Activated CD4-positive, alpha-beta T cell treated with anti-CD3 and anti-CD28 coated beads, Interleukin-10, Interleukin-2, amounts not matched to agents 100 ng/mL and 50 ng/mL, durations not matched to agents 16 hours and 8 hours (primary cell): ENCODE measurements around the gene MELTF.

Experiments used
- DNase-seq: peaks from one replicate; pipeline ENCODE4 v3.0.0-alpha.2; 2020

The MELTF gene

DNA sequence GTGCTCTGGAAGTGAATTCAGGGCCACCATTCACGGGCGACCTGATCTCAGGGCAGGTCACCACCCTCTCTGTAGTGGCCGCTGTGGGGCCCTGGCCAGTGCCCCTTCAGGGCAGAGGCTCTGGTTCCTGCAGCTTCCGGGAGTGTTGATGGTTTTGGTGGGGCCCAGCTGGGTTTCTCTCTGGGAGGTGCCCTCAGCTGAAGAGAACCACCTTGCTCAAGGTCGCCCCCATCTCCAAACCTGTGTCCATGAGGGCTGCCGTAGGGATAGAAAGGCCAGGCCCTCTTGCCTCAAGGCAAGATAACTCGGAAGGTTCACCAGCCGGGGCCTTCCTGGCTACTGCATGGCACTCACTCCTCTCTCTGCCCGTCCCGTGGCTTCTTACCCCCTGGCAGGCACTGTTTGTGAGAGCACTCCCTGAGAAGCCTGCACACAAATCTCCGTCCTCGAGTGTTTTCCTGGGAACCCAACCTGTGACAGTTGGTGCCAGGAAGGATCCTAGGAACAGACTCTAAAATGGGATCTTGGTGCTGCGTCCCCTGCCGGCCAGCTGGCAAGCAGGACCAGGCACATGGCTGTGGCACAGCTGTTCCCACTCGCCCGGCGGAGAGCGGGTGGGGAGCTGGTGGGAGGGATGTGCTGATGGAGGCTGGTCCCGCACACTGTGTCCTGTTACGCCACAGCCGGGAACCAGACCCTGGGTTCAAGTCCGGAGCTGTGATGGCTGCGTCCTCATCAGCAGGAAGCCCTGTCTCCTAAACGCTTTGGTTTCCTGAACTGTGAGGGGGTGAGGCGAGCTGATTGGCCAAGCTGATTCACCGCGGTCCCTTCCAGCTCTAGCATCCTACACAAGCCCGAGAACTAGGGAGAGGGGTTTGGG lies 37.8 kb downstream of the MELTF start:
- DNase-seq = no peak

- no peak for DNase-seq
Observed at GRCh38 chr3:196990601-196991007, 39.0 kb downstream of the MELTF start.

DNA sequence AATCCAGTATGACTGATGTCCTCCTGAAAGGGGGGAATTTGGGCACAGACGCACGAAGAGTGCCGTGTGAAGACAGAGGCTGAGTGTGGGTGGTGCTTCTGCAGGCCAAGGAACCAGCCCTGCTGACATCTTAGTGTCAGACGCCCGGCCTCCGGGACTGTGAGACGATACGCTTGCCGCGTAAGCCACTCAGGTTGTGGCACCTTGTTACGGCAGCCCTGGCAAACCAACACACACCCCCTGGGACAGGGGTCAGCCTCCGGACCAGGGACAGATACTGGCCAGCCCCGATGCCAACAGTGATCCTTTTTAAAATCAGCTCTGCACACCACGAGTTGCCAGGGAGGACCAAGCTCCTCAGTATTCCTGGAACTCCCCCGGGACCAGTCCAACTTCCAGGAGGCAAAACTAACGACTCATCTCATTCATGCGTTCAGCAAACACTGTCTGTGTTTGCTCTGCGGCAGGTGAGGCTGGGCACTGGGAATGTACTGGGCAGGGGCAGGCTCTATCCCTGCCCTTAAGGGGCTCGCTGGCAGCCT lies 39.8 kb downstream of the MELTF start:
- DNase-seq = no peak

GRCh38 chr3:196988241-196989029 lies 41.2 kb downstream of the MELTF start:
- DNase-seq = no peak

DNA sequence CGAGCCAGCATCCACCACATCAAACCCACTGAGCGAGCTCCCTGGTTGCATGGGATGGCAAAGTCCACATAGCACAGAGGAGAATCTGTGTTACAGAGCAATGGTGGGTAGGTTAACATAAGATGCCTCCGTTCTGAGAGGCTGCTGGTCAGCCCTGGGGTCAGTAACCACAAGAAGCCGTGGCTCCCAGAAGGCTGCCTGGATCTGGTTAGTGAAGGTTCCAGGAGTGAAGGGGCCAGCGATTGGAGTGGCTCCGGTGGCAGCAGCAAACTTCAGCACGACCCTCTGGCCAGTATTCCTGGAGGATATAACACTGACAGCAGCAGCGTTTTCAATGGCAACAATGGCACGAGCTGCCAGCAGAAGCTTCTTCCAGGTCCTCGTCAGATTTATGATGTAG lies 42.6 kb downstream of the MELTF start:
- no peak for DNase-seq

DNA sequence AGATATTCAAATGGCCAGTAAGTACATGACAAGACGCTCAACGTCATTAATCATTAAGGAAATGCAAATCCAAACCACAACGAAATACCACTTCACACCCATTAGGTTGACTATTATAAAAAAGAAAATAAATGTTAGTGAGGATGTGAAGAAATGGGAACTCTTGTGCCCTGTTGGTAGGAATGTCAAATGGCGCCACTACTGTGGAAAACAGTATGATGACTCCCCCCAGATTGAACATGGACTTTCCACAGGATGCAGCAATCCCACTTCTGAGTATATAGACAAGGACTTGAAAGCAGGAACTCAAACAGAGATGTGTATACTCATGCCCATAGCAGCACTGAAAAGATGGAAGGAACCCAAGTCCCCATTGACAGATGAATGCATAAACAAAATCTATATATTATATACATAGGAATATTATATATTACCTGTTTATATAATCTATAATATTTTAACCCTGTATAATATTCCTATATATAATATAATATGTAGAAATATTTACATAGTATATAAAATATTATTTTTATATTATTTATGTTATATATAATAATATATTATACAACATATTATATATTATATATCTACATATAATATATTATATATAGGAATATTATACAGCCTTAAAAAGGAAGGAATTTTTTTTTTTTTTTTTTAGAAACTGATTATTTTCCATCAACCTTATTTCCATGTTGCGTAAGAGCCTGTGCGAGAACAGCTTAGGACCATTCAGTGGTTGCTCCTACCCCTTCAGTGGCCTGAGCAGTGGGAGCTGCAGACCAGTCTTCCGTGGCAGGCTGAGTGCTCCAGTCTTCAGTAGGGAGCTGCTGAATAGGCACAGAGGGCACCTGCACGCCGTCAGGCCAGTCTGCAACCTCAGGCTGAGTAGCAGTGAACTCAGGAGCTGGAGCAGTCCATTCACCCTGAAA lies 43.4 kb downstream of the MELTF start:
- no peak for DNase-seq

DNA sequence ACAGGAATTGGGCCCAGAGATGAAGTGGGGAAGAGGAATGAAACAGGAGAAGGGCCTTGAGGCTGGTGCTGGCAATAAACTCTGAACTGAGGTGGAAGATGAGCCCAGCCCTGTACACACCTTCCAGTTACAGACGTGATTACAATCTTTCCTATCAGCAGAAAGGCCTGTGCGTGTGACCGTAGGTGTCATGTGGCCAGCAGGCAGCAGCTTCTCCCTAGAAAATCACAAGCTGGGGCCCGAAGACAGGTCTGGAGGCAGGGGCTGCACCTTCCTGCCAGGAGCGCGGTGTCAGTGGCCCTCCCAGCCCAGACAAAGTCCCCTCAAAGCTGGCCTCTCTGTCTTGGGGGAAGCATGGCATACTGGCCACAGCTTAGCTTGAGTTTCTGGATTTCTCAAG lies 44.3 kb downstream of the MELTF start:
- DNase-seq = no peak

GRCh38 chr3:196983186-196983585 lies 46.4 kb downstream of the MELTF start:
- DNase-seq = no peak

- no peak for DNase-seq
Observed at GRCh38 chr3:196981657-196982056, 48.0 kb downstream of the MELTF start.

DNA sequence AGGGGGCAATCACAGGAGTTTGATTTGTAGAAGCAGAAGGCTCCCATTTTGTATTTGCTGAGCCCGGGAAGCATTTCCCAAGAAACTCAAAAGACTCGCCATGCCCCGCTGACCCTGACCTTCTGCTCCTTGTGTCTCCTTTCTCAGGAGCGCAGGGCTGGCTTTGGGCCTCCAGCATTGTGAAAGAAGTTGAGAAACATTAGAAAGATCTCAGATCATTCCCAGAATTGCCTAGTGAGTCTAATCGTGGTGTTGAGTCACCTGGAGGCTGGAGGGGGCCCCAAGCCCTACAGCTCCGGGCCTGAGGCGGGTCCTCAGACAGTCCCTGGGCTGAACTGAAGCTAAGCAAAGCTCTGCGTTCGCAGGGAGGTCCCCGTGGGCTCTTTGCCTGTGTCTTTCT lies 50.1 kb downstream of the MELTF start:
- DNase-seq = no peak

- DNase-seq = no peak
Observed at GRCh38 chr3:196976941-196977340, 52.7 kb downstream of the MELTF start.

- no peak for DNase-seq
Observed at GRCh38 chr3:196975349-196975748, 54.3 kb downstream of the MELTF start.

- DNase-seq = no peak
Observed at GRCh38 chr3:196974661-196975060, 55.0 kb downstream of the MELTF start.

GRCh38 chr3:196971094-196971698 lies 58.4 kb downstream of the MELTF start:
- DNase-seq = no peak

DNA sequence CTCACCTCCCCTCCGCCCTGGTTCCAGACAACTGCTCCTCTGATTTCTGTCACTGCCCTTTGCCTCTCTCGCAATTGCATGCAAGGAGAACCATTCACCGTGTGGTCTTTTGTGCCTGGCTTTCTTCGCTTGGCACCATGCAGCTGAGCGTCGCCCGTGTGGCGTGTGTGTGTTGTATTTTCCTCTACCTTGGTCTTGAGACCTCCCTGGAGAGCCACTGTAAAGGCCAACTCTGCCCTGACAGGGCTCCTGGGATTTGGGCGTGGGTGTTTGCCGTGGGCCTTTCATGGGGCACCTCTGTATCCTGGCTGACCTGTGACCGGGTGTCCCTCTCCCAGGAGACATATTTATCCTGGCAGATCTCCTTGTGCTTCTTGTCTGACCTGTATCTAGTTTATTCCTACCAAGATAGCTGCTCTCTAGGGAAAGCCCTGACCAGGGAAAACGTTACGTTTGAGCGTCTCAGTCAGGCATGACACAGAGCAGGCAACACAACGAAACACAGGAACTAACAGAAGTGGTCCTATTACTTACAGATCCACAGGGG lies 59.0 kb downstream of the MELTF start:
- no peak for DNase-seq

DNA sequence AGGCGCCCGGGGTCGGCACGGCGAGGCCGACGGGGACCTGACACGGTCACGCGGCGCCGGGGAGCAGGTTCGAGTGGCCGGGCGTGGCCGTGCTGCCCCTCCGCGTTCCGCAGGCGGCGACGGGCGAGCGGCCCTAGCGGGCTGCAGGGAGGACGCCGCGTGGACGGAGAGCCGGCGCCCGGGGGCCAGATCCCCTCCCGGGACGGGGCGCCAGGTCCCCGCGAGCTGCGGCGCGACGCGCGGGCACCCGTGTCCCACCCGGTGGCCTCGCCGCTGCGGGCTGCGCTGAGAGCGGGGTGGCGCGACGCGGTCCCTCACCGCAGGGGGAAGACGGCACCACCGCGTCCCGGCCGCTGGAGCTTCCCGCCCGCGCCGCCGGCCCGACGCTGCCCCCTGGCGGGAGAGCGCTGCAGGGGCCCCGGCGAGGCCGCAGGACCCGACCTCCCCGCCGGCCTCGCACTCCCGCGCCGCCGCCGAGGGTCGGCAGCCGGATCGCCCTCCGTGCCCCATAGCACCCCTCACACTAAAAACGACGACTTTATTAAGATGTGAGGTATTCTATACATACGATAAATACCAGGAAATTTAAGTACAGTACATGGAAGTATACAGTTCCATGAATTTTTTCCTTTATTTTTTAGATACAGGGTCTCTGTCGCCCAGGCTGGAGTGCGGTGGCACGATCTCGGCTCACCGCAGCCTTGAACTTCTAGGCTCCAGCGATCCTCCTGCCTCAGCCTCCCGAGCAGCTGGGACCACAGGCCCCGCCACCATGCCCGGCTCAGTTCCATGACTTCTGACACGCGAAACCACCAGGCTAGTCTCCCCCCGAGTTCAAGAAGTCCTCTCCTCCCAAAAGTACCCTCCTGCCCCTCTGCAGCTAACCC lies 59.7 kb downstream of the MELTF start:
- DNase-seq = peak; percentile 77

DNA sequence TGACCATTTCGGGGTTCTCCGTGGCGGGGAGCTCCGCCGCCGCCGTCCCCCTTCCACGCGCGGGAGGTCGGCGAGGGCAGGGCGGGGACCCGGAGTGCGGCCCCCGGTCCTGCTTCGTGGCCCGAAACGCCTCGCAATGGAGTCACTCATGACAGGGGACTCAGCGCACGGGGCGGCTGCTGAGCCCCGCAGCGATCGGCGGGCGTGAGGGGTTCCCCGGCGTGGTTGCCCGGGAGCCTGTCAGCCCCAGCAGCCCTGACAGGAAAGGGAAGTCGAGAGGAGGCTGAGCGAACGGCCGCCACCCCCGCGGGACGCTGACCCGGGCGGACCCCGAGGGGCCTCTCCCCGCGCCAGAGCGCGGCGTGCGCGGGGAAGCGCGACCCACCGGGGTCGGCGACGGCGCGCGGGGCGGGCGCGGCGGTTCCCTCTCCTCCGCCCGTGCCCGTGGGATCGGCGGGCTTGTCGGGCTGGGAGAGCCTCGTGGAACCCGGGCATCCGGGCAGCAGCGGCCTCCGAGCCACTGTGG lies 60.4 kb downstream of the MELTF start:
- peak; percentile 54 for DNase-seq

GRCh38 chr3:196968233-196969133 lies 61.1 kb downstream of the MELTF start, which contains the start of gene PIGZ:
Gene PIGZ (minus strand): TSS chr3:196968833. CDS start chr3:196952031, 16,802 bp downstream.
- DNase-seq = peak; percentile 48
